HG03139 (cell line): ENCODE results near the gene OLIG1.

ENCODE experiments used
- ATAC-seq: cut with Tn5 transposase; IDR thresholded peaks from one replicate; pipeline ENCODE4 v1.9.1; 2021; ENCODE audit not compliant: unreplicated experiment

OLIG1 gene

DNA sequence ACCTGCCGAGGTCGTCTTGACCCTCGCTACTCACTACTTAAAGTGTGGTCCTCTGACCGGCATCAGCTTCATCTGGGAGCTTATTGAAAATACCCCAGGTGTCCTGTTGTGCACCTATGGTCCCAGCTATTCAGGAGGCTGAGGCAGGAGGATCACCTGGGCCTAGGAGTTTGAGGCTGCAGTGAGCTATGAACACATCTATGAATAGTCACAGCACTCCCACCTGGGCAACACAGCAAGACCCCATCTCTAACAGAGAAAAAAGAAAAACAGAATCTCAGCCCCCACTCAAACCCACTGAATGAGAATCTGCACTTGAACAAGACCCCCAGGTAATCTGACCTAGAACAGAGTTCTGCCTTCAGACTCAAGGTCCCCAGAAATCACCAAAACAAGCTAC lies 8.7 kb upstream of the OLIG1 start:
- ATAC-seq = no peak

DNA sequence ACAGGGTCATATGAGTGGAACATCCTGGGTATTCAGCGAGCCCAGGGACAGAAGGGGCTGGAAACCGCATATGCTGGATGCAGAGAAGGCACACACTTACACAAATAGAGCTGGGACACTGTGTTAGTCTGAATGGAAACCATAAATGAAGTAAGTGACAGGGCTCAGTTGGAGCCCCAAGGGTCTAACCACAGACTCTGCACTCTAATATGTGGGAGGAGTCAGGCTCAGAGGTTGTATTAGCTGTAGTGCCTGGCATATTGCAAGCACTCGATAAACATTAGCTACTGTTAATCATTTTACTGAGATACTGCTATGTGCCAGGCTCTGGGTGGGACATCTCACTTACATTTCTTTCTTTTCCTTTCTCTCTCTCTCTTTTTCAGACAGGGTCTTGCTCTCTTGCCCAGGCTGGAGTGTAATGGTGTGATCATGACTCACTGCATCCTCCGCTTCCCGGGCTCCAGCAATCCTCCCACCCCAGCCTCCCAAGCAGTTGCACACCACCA lies 6.5 kb upstream of the OLIG1 start:
- ATAC-seq = no peak

DNA sequence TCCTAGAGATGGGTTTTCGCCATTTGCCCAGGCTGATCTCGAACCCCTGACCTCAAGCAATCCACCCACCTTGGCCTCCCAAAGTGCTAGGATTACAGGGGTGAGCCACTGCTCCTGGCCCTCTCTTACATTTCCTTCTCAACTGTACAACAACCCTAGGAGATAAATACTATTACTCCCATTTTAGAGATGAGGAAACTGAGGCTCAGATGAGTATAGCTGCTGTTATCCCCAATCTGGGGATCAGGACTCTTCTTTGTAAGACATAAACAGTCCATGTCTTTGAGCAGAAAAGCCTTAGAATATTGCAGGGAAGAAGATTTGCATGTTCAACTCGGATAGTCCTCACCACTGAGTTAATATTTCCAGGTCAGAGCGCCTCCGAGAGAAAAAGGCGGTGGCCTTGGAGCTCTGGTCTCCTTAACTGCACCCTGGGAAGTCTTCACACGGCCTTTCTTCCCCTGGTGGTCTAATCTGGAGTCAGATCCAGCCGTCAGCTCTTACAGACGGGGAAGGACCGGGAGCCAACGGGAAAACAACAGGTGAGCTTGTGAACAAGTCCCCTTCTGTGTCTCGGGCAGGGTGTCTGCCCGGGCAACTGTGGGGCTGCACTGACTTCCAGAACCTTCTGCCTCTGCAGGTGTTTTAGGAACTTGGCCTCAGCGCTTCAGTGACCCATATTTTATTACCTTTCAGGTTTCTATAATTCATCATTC lies 5.9 kb upstream of the OLIG1 start:
- no peak for ATAC-seq

DNA sequence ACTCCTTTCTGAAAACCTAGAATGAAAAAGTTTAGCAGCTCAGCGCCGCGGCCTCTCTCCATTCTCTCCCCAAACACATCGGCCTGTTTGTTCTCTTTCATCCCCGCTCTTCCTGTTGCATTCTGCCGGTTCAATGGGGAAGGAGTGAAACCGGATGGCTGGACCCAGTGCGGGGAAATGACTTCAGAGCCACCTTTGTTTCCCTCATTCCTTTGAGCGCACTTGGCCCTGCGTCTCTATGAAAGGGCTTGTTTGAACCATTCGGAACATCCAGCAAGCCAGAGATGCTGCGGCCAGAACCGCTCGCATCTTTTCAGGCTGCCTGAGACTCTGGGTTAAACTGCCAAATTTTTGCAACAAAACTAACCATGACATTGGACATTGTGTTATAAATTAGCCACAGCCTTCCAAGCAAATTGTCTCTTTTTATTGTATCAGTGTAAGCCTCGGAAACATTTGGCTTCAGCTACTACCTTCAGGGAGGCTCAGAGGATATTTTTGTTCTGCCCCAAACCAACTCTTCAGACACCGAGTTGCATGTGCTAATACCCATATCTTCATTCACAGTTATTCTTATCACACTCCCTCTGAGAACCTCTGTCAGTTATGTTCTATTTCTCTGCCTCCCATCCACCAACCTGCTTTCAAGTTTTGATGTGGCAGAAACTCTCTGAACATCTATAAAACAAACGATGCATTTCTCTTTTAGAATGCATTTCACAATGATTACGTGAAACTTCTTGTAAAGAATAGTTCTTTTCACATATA lies 5.1 kb upstream of the OLIG1 start:
- ATAC-seq = no peak

DNA sequence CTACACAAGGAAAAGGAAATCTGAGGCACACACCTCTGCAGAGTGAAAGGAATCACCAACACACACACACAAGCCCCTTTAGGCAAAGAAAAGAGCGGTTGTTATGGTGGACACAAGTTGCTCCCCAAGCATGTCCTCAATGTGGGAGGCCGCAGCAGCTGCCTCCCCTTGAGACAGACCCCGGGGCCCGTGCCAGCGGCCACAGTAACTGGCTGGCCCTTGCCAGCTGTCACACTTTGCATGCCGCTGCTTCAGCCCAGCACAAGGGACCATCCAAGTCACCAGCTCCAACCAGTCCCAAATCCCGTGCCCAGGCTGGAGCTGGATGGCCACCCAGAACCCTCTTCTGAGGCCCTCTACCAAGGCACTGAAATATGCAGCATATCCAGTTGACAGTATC lies 2.9 kb upstream of the OLIG1 start:
- ATAC-seq = no peak

DNA sequence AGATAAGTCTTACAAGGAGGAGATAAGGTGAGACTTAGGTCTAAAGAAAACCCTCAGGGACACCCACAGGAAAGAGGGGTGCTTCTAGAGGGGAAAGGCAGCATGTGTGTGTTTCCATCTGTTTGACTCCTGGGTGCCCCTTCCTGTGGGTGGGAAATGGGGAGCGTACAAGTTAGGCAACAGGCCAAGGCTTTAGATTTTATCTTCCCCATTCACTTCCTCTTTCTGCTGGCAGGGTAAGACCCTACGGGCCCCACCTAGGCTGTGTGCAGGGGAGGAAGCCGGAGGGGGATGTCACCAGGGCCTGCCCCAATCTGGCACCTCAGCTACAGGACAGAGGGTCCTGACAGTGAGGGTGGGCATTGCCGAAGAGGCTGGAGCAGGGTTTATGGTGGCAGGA lies 2.5 kb upstream of the OLIG1 start:
- ATAC-seq = no peak

DNA sequence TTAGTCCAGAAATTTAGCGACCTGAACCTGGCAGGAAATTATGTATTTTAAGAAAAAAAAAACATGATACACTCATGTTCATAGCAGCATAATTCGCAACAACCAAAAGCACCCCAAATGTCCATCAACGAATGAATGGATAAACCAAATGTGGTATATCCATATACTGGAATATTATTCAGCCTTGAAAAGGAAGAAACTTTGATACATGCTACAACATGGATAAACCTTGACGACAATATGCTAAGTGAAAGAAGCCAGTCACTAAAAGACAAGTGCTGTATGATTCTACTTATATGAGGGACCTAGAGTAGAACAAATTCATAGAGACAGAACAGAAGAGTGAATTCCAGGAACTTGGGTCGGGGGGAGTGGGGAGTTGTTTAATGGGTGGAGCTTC lies 698 bp upstream of the OLIG1 start:
- ATAC-seq = no peak

DNA sequence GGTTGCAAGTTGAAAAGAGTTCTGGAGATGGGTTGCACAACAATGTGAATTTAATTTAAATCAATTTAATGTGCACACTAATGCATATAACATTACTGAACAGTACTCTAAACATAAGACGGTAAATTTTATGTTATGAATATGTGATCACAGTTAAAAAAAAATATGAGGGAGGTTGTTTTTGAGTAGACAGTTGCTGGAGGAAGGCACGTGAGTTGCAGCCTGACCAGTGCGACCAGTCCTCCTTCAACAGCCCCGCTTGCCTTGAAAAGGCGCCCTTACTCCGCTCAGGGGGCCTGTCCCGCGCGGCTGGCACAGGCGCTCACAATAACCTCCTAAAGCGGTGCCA lies 322 bp upstream of the OLIG1 start:
- no peak for ATAC-seq

DNA sequence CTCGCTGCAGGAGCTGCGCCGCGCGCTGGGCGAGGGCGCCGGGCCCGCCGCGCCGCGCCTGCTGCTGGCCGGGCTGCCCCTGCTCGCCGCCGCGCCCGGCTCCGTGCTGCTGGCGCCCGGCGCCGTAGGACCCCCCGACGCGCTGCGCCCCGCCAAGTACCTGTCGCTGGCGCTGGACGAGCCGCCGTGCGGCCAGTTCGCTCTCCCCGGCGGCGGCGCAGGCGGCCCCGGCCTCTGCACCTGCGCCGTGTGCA lies 730 bp downstream of the OLIG1 start:
- ATAC-seq = no peak

DNA sequence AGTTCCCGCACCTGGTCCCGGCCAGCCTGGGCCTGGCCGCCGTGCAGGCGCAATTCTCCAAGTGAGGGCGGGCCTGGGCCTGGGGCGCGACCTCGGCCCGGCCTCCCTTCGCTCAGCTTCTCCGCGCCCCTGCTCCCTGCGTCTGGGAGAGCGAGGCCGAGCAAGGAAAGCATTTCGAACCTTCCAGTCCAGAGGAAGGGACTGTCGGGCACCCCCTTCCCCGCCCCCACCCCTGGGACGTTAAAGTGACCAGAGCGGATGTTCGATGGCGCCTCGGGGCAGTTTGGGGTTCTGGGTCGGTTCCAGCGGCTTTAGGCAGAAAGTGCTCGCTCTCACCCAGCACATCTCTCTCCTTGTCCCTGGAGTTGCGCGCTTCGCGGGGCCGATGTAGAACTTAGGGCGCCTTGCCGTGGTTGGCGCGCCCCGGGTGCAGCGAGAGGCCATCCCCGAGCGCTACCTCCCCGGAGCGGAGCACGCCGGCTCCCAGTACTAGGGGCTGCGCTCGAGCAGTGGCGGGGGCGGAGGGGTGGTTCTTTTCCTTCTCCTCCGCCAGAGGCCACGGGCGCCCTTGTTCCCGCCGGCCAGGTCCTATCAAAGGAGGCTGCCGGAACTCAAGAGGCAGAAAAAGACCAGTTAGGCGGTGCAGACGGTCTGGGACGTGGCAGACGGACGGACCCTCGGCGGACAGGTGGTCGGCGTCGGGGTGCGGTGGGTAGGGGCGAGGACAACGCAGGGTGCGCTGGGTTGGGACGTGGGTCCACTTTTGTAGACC lies 1.2 kb downstream of the OLIG1 start:
- ATAC-seq = no peak

GRCh38 chr21:33071770-33072306 lies 1.9 kb downstream of the OLIG1 start:
- no peak for ATAC-seq

GRCh38 chr21:33073636-33074035 lies 3.7 kb downstream of the OLIG1 start:
- no peak for ATAC-seq

GRCh38 chr21:33075128-33075527 lies 5.2 kb downstream of the OLIG1 start:
- no peak for ATAC-seq

DNA sequence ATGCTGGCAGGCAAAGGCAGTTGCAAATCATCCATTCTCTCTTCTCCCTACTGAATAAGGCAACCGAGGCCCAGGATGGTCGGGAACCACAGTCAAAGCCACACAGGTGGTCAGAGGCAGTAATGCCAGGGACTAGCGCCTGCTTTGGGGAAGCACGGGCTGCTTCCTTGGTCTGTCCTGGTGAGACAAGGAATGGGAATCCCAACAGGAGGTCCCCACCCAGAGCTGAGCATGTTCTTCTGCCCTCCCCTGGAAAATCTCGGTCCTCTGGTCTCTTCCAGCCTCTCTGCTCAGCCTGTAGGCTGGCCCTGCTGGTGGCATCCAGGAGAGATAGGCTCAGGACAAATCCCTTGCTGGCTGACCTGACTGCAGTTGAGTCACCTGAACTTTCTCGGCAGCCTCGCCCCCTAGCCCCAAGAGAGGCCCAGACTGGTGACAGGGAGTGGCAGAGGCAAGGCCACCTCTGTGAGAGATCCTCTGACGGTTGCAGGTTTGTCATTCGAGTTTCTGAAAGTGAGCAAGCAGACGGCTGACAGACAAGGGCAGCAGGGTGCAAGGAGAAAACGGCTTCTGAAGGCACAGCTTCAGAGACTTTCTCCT lies 5.8 kb downstream of the OLIG1 start:
- ATAC-seq = no peak

DNA sequence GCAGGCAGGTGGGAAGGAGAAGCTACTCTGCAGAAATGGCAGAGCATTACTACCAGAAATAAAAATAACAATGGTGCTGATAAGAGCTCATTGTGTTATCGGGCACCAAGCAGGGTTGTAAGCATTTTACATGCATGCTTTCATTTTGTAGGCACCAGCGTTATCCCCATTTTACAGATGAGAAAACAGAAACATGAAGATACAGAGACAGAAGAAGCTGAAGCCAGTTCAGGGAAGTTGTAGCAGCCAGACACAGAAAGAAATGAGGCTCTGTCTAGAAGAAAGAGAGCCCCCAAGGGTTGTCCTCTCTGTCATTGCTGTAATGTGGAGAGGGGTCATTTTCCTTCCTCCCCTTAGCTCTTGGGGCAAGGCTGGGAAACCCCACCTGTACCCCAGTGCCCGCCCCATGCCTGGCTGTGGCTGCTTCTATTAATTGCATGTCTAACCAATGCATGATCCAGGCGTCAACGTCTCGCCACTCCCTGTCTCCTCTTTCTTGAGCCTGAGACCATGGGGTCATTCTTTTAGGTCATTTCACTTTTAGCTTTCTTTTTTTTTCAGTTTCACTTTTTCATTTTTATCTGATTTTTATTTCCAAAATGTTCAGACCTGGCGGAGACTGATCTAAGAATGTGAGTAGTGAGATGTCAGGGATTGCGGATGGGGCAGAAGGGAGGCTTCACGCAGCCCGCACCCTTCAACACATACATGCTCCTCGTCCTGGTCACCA lies 6.8 kb downstream of the OLIG1 start:
- ATAC-seq = no peak

- ATAC-seq = peak; percentile 98
Observed at GRCh38 chr21:33078907-33079582, 9.1 kb downstream of the OLIG1 start.

DNA sequence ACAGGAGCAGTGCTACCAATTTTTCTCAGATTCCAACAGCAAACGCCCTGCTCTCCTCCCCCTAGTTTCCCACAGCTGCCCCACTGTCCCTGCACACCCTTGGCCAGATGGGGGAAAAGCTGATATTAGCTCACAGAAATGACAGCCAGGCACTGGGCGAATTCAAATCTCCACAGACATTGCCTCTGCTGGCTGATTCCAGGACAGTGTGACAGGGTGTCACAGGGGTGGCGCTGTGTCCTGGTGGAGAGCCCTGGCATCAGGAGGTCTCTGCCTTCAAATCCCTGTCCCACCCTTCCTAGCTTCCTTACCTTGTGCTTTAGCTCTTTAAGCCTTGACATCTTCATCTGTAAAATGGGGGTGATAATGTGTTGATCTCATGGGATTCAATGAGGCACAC lies 10.4 kb downstream of the OLIG1 start:
- ATAC-seq = no peak

GRCh38 chr21:33080776-33081175 lies 10.8 kb downstream of the OLIG1 start:
- no peak for ATAC-seq

- no peak for ATAC-seq
Observed at GRCh38 chr21:33088384-33088783, 18.4 kb downstream of the OLIG1 start.

GRCh38 chr21:33089395-33090119 lies 19.6 kb downstream of the OLIG1 start:
- ATAC-seq = no peak
